Measurements from ENCODE around the gene SP2.

DNA sequence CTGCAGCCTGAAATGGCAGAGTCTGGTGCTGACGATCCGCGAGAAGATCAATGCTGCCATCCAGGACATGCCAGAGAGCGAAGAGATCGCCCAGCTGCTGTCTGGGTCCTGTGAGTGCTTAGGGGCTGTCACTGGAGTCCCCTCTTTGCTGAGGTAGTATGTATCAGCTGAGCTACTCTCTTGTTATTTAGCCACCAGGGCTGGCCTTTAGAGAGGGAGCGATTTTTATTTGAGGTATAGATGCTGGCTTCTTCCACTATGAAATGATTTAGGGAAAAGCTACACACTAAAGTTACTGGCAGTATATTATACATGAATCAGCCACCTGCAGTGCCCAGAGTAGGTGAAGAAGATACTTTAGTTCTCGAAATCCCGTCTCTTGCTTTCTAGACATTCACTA is 77.5 kb downstream of the SP2 start:
- TF ChIP-seq, protein P1, sequence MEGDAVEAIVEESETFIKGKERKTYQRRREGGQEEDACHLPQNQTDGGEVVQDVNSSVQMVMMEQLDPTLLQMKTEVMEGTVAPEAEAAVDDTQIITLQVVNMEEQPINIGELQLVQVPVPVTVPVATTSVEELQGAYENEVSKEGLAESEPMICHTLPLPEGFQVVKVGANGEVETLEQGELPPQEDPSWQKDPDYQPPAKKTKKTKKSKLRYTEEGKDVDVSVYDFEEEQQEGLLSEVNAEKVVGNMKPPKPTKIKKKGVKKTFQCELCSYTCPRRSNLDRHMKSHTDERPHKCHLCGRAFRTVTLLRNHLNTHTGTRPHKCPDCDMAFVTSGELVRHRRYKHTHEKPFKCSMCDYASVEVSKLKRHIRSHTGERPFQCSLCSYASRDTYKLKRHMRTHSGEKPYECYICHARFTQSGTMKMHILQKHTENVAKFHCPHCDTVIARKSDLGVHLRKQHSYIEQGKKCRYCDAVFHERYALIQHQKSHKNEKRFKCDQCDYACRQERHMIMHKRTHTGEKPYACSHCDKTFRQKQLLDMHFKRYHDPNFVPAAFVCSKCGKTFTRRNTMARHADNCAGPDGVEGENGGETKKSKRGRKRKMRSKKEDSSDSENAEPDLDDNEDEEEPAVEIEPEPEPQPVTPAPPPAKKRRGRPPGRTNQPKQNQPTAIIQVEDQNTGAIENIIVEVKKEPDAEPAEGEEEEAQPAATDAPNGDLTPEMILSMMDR (IDR thresholded peaks at IDR 0.05): no peak
- TF ChIP-seq POLR2AphosphoS5 (IDR thresholded peaks at IDR 0.05) (no peak), POLR2A (IDR thresholded peaks at IDR 0.05) (no peak)

Measured in prostate gland (tissue), 2 donors.